GM23248 (cell line): Measurements from ENCODE around the gene ERICH6. TPM values are rescaled to one million over a fixed set of nuclear protein-coding genes. Genes with fewer than 3 reads are reported as not detected.

Experiments used
- DNase-seq: peaks from one replicate; pipeline ENCODE4 v3.0.0-alpha.2; 2015
- H2AFZ ChIP-seq: fragments of 200-600 bp; sonication (generic); 2 replicates; pipeline ENCODE4 v1.6.1; 2016; ENCODE audit warnings: antibody characterized with exemption
- H3F3A ChIP-seq: fragments of 200-600 bp; sonication (generic); 2 replicates; pipeline ENCODE4 v1.6.1; 2016; ENCODE audit warnings: mild to moderate bottlenecking, antibody characterized with exemption, mixed run types; ENCODE audit not compliant: insufficient read depth
- H3K27ac ChIP-seq: fragments of 200-600 bp; sonication (generic); 2 replicates; pipeline ENCODE4 v1.5.1; 2016; ENCODE audit warnings: mild to moderate bottlenecking
- H3K27me3 ChIP-seq: fragments of 200-600 bp; sonication (generic); replicated peaks from 2 replicates; pipeline ENCODE4 v1.6.1; 2016; ENCODE audit warnings: mild to moderate bottlenecking; ENCODE audit not compliant: insufficient read depth
- H3K36me3 ChIP-seq: fragments of 200-600 bp; sonication (generic); 2 replicates; pipeline ENCODE4 v1.6.1; 2016; ENCODE audit warnings: low read depth, mild to moderate bottlenecking
- H3K4me1 ChIP-seq: fragments of 200-600 bp; sonication (generic); 2 replicates; pipeline ENCODE4 v1.6.1; 2016; ENCODE audit warnings: mild to moderate bottlenecking; ENCODE audit not compliant: insufficient read depth
- H3K4me2 ChIP-seq: fragments of 200-600 bp; sonication (generic); one replicate; pipeline ENCODE4 v1.6.1; 2016; ENCODE audit warnings: mild to moderate bottlenecking; ENCODE audit not compliant: unreplicated experiment
- H3K4me3 ChIP-seq: fragments of 200-600 bp; sonication (generic); 2 replicates; pipeline ENCODE4 v1.5.1; 2016; ENCODE audit warnings: mild to moderate bottlenecking
- H3K79me2 ChIP-seq: fragments of 200-600 bp; sonication (generic); 2 replicates; pipeline ENCODE4 v1.6.1; 2016; ENCODE audit warnings: mild to moderate bottlenecking; ENCODE audit not compliant: insufficient read depth
- H3K9ac ChIP-seq: fragments of 200-600 bp; sonication (generic); 2 replicates; pipeline ENCODE4 v1.6.1; 2016; ENCODE audit warnings: mild to moderate bottlenecking
- H3K9me2 ChIP-seq: fragments of 200-600 bp; sonication (generic); 2 replicates; pipeline ENCODE4 v1.6.1; 2016; ENCODE audit warnings: mixed run types, mild to moderate bottlenecking, moderate library complexity; ENCODE audit not compliant: insufficient read depth
- H3K9me3 ChIP-seq: fragments of 200-600 bp; sonication (generic); one replicate; pipeline ENCODE4 v1.6.1; 2017; ENCODE audit warnings: low read depth
- H4K20me1 ChIP-seq: fragments of 200-600 bp; sonication (generic); 2 replicates; pipeline ENCODE4 v1.6.0; 2016; ENCODE audit not compliant: insufficient read depth
- EZH2 ChIP-seq: fragments of 200-600 bp; sonication (generic); IDR thresholded peaks from 2 replicates; pipeline ENCODE4 v1.6.1; 2018; ENCODE audit warnings: antibody characterized with exemption, mild to moderate bottlenecking; ENCODE audit not compliant: insufficient read depth, poor library complexity, severe bottlenecking
- EZH2phosphoT487 ChIP-seq: fragments of 200-600 bp; sonication (generic); IDR thresholded peaks from 2 replicates; pipeline ENCODE4 v1.6.1; 2018; ENCODE audit warnings: antibody characterized with exemption, moderate library complexity, mild to moderate bottlenecking, low read depth; ENCODE audit not compliant: insufficient read depth
- WGBS, 2 experiments: methylation state at CpG; one replicate each; pipeline ENCODE4 v1.1.6; 2015 to 2017; ENCODE audit warnings: low lambda C conversion rate in 2 of 2, low coverage in 1 of 2; ENCODE audit errors: missing lambda C conversion rate in 2 of 2; 5-methylcytosine and 5-hydroxymethylcytosine counted together
- in situ Hi-C: fragments of 300-500 bp; cut with MboI; formaldehyde crosslinking; loops from 2 replicates; pipeline ENCODE4 v1.15.0; 2020
- polyA plus RNA-seq: library from polyadenylated mRNA; unstranded; fragments of >200 nt; fragmentation: Nextera tagmentation; extraction: Ambion mirVana; gene quantifications from 2 replicates; pipeline ENCODE4 v1.2.1, GENCODE V29; 2016
- total RNA-seq: library from RNA; depleted of rRNA; stranded (reverse); fragments of >200 nt; shearing (Covaris generic); gene quantifications from 2 replicates; pipeline ENCODE4 v1.2.3, GENCODE V29; 2014; rRNA removed

ERICH6 gene
- total and polyA plus RNA-seq, 2 experiments from 2014 or later, result 0.13 TPM; not detected in 1

DNA sequence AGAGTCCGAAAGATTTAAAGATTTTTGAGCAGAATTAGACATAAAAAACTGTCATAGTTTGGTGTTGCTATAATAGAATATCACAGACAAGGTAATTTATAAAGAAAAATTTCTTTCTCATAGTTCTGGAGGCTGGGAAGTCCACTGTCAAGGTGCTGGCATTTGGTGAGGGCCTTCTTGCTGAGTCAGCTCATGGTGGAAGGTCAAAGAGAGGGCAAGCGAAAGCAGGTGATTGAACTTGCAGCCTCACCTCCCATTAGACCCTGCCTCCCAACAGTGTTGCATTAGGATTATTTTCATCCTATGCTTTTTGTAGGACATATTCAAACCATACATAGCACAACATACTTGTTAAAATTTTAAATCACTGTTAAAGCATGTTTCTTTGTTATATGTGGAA lies 90.7 kb downstream of the ERICH6 start:
- H3K4me2 ChIP-seq, result no peak overlapping the region
- H3K36me3 ChIP-seq, result 0 out of 2 replicates have a peak, but pooled peaks cover 5% of the 10 kb centered on the region
- H3K9me3 ChIP-seq, result no peaks in the 10 kb centered on the region
- H4K20me1 ChIP-seq, result peaks cover 12% of the 10 kb centered on the region; the same call in 1 of the 2 replicates
- 96 to 100% methylated on average over 2 of the region's 2 CpGs for WGBS, 2 experiments
- no peaks in the 10 kb centered on the region for H3F3A ChIP-seq
- in situ Hi-C loops, result no loop called here
- H3K9me2 ChIP-seq, result no peaks in the 10 kb centered on the region
- H3K79me2 ChIP-seq, result peaks cover 82% of the 10 kb centered on the region
- H3K9ac ChIP-seq, result no peak overlapping the region
- H3K27me3 ChIP-seq, result no peaks in the 10 kb centered on the region
- H2AFZ ChIP-seq, result no peak overlapping the region
- no peak overlapping the region for H3K27ac ChIP-seq
- no peak for DNase-seq
- H3K4me1 ChIP-seq, result no peaks in the 10 kb centered on the region; the same call in 1 of the 2 replicates
- no peak for TF ChIP-seq EZH2
- no peak for TF ChIP-seq EZH2phosphoT487
- no peak overlapping the region for H3K4me3 ChIP-seq

DNA sequence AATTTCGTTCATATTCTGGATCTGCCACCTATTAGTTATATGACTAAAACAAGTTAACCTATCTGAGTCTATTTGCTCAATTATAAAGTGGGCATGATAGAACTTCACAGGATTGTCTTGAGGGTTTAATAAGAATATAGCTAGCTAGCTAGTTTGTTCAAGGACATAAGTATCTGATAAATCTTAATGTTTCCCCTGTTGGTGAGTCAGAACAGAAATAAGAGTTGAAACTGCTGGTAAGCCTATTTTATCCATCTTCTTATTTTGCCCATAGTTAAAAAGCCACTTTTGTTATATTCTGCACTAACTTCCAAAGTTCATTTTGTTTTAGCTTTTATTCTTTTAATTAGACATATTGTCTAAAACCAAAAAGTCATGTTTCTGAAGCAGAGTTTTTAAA lies 91.2 kb downstream of the ERICH6 start:
- DNase-seq, result no peak
- H3K79me2 ChIP-seq, result peaks cover 82% of the 10 kb centered on the region
- H3K27me3 ChIP-seq, result no peaks in the 10 kb centered on the region
- 93 to 100% methylated on average over 1 of the region's 1 CpG for WGBS, 2 experiments
- H3F3A ChIP-seq, result no peaks in the 10 kb centered on the region
- 0 out of 2 replicates have a peak, but pooled peaks cover 5% of the 10 kb centered on the region for H3K36me3 ChIP-seq
- H3K4me1 ChIP-seq, result no peaks in the 10 kb centered on the region; the same call in 1 of the 2 replicates
- no peaks in the 10 kb centered on the region for H3K9me2 ChIP-seq
- TF ChIP-seq EZH2phosphoT487 (no peak), EZH2 (no peak)
- H3K4me2 ChIP-seq, result no peak overlapping the region
- no peaks in the 10 kb centered on the region for H3K9me3 ChIP-seq
- peaks cover 12% of the 10 kb centered on the region; the same call in 1 of the 2 replicates for H4K20me1 ChIP-seq
- no peak overlapping the region for H3K9ac ChIP-seq
- no peak overlapping the region for H2AFZ ChIP-seq
- no peak overlapping the region for H3K27ac ChIP-seq
- in situ Hi-C loops, result no loop called here
- H3K4me3 ChIP-seq, result no peak overlapping the region

DNA sequence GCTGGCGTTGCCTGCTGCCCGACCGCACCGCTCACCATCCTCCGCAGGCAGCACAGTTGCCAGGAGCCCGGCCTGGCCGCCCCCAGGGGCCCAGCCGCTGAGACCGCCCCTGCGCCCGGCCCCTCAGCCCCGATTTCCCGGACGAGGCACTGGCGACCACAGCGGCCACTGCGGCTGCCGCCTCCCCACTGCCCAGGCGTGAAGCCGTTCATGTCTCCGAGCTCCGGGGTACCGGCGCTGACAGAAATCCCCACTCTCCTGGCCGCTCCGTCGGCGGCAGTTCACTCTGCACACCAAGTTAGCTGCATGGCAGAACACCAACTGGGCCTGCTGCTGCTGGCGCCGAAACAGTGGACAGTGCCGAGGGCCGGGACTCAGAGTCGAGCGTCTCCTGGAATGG lies 92.1 kb downstream of the ERICH6 start:
- 0 out of 2 replicates have a peak, but pooled peaks cover 5% of the 10 kb centered on the region for H3K36me3 ChIP-seq
- H3K4me2 ChIP-seq, result no peak overlapping the region
- WGBS, 2 experiments, result 98% methylated on average over 27 to 34 of the region's 34 CpGs
- DNase-seq, result no peak
- TF ChIP-seq EZH2phosphoT487 (no peak), EZH2 (no peak)
- H3K9me2 ChIP-seq, result no peaks in the 10 kb centered on the region
- no peaks in the 10 kb centered on the region for H3K27me3 ChIP-seq
- no peaks in the 10 kb centered on the region; the same call in 1 of the 2 replicates for H3K4me1 ChIP-seq
- no peak overlapping the region for H3K4me3 ChIP-seq
- no peak overlapping the region for H3K9ac ChIP-seq
- no peak overlapping the region for H2AFZ ChIP-seq
- H4K20me1 ChIP-seq, result peaks cover 12% of the 10 kb centered on the region; the same call in 1 of the 2 replicates
- no peaks in the 10 kb centered on the region for H3K9me3 ChIP-seq
- no peaks in the 10 kb centered on the region for H3F3A ChIP-seq
- H3K27ac ChIP-seq, result no peak overlapping the region
- in situ Hi-C loops, result no loop called here
- H3K79me2 ChIP-seq, result peaks cover 82% of the 10 kb centered on the region

DNA sequence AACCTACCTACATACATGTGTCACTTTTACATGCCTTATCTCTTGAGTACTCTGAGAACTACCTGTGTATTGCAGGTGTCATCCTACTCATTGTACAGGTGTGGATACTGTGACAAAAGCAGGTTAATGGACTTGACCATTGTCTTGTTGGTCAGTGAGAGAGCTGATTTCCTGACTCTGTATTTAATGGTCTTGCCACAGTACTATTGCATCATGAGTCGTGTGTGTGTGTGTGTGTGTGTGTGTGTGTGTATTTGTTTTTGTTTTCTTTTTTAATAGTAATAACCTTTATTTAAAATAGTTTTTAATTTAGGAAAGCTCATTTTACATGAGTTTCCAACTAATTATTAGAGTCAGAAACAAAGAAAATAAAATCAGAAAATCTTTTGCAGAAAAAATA lies 92.9 kb downstream of the ERICH6 start:
- H3K9me3 ChIP-seq, result no peaks in the 10 kb centered on the region
- H3K27me3 ChIP-seq, result no peaks in the 10 kb centered on the region
- H3K9ac ChIP-seq, result no peak overlapping the region
- no peaks in the 10 kb centered on the region; the same call in 1 of the 2 replicates for H3K4me1 ChIP-seq
- no peak overlapping the region for H3K4me3 ChIP-seq
- 58 to 69% methylated on average over 1 of the region's 1 CpG for WGBS, 2 experiments
- H2AFZ ChIP-seq, result no peak overlapping the region
- DNase-seq, result peak; percentile 22
- H4K20me1 ChIP-seq, result peaks cover 12% of the 10 kb centered on the region; the same call in 1 of the 2 replicates
- 0 out of 2 replicates have a peak, but pooled peaks cover 5% of the 10 kb centered on the region for H3K36me3 ChIP-seq
- H3F3A ChIP-seq, result peaks cover 5% of the 10 kb centered on the region; the same call in 1 of the 2 replicates
- H3K79me2 ChIP-seq, result peaks cover 88% of the 10 kb centered on the region
- no peak overlapping the region for H3K27ac ChIP-seq
- in situ Hi-C loops, result no loop called here
- TF ChIP-seq EZH2phosphoT487, result no peak
- TF ChIP-seq EZH2, result no peak
- H3K4me2 ChIP-seq, result no peak overlapping the region
- H3K9me2 ChIP-seq, result no peaks in the 10 kb centered on the region

DNA sequence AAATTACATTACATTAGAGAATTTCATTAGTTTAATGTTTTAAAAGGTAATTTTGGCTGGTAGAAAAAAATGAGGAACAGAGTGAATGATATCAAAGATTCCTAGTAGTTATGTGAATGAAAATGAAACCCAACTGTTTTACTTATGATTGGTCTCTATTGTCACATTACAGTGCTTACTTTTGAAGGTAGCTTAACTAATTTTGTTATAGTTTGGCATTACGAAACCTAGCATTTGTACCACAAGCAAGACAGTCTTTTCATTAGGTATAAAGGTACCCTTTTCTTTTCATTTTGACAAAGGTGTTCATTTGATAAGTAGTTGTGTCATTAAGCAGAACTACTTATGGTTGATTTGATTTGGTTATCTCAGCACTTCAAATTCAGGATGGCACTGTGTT lies 93.7 kb downstream of the ERICH6 start:
- 0 out of 2 replicates have a peak, but pooled peaks cover 5% of the 10 kb centered on the region for H3K36me3 ChIP-seq
- H3F3A ChIP-seq, result peaks cover 11% of the 10 kb centered on the region
- DNase-seq, result no peak
- H2AFZ ChIP-seq, result no peak overlapping the region
- peaks cover 96% of the 10 kb centered on the region for H3K79me2 ChIP-seq
- H3K9me2 ChIP-seq, result no peaks in the 10 kb centered on the region
- in situ Hi-C loops, result no loop called here
- H3K4me2 ChIP-seq, result no peak overlapping the region
- H3K4me3 ChIP-seq, result no peak overlapping the region
- no peak overlapping the region for H3K9ac ChIP-seq
- H3K27ac ChIP-seq, result no peak overlapping the region
- peaks cover 5% of the 10 kb centered on the region for H3K4me1 ChIP-seq
- WGBS, 2 experiments, result 0 to 3% methylated on average over 1 of the region's 1 CpG
- no peaks in the 10 kb centered on the region for H3K9me3 ChIP-seq
- no peak for TF ChIP-seq EZH2phosphoT487
- no peak for TF ChIP-seq EZH2
- no peaks in the 10 kb centered on the region for H3K27me3 ChIP-seq
- H4K20me1 ChIP-seq, result peaks cover 12% of the 10 kb centered on the region; the same call in 1 of the 2 replicates

Other genes starting within 250 kb of the ERICH6 start
- gene SERP1, start 157.4 kb downstream of the ERICH6 start, total RNA-seq, result 167 and 176 TPM in 2 replicates
- gene SERP1, start 157.4 kb downstream of the ERICH6 start, polyA plus RNA-seq, result 190 and 194 TPM in 2 replicates
- gene EIF2A, start 157.1 kb downstream of the ERICH6 start, total RNA-seq, result 125 and 140 TPM in 2 replicates
- 47.6 and 55.0 TPM in 2 replicates for gene EIF2A, start 157.1 kb downstream of the ERICH6 start, polyA plus RNA-seq
- 92.8 and 179 TPM in 2 replicates for gene SELENOT, start 100.6 kb downstream of the ERICH6 start, total RNA-seq
- gene SELENOT, start 100.6 kb downstream of the ERICH6 start, polyA plus RNA-seq, result 187 and 193 TPM in 2 replicates
- 37.4 and 84.7 TPM in 2 replicates for gene SIAH2, start 59.2 kb upstream of the ERICH6 start, total RNA-seq
- 27.2 and 29.3 TPM in 2 replicates for gene SIAH2, start 59.2 kb upstream of the ERICH6 start, polyA plus RNA-seq
- not detected in 2 replicates for gene MINDY4B, start 201.5 kb upstream of the ERICH6 start, total RNA-seq
- gene MINDY4B, start 201.5 kb upstream of the ERICH6 start, polyA plus RNA-seq, result not detected in 2 replicates